Spleen (tissue), 11 donors: ENCODE results near the gene PAK1IP1. TPM values are rescaled to one million over a fixed set of nuclear protein-coding genes. Genes with fewer than 3 reads are reported as not detected.

ENCODE experiments used
- DNase-seq: peaks from one replicate; pipeline ENCODE4 v3.0.0-alpha.2; 2020
- H3K27ac ChIP-seq, 8 donors: fragments of 200-600 bp; sonication (generic) in 7 of 8; 1 replicate in 4 of 8; 2 replicates in 4 of 8; pipeline versions ENCODE4 v1.5.0 to v1.8.0; 2016 to 2021; ENCODE audit warnings: inconsistent platforms in 4 of 8, mild to moderate bottlenecking in 4 of 8, moderate library complexity in 1 of 8
- H3K27me3 ChIP-seq, 7 donors: fragments of 200-600 bp; sonication (generic) in 6 of 7; replicated peaks in 1 of 7; 1 replicate in 4 of 7; 2 replicates in 3 of 7; pipeline versions ENCODE4 v1.5.0 to v1.8.0; 2016 to 2021; ENCODE audit warnings: inconsistent platforms in 3 of 7, mild to moderate bottlenecking in 1 of 7
- H3K36me3 ChIP-seq, 6 donors: fragments of 200-600 bp; sonication (generic) in 5 of 6; 1 replicate in 4 of 6; 2 replicates in 2 of 6; pipeline versions ENCODE4 v1.5.0 to v1.8.0; 2016 to 2021; ENCODE audit warnings: inconsistent platforms in 2 of 6
- H3K4me1 ChIP-seq, 6 donors: fragments of 200-600 bp; sonication (generic) in 5 of 6; 1 replicate in 3 of 6; 2 replicates in 3 of 6; pipeline versions ENCODE4 v1.5.0 to v1.8.0; 2016 to 2021; ENCODE audit warnings: inconsistent platforms in 3 of 6
- H3K4me3 ChIP-seq, 8 donors: fragments of 200-600 bp; sonication (generic) in 7 of 8; 1 replicate in 4 of 8; 2 replicates in 4 of 8; pipeline versions ENCODE4 v1.5.0 to v1.8.0; 2016 to 2021; ENCODE audit warnings: inconsistent platforms in 4 of 8, mild to moderate bottlenecking in 4 of 8, moderate library complexity in 2 of 8
- H3K9me3 ChIP-seq, 8 donors: fragments of 200-600 bp; sonication (generic) in 7 of 8; 1 replicate in 4 of 8; 2 replicates in 4 of 8; pipeline versions ENCODE4 v1.5.0 to v1.8.0; 2016 to 2021; ENCODE audit warnings: inconsistent platforms in 4 of 8
- POLR2A ChIP-seq, 3 donors: fragments of 450-650 bp; IDR thresholded peaks; one replicate each; pipeline ENCODE4 v1.5.1; 2017; ENCODE audit warnings: antibody characterized with exemption in 3 of 3, mild to moderate bottlenecking in 1 of 3
- POLR2AphosphoS5 ChIP-seq, 3 donors: sonication (generic); formaldehyde crosslinking; IDR thresholded peaks; one replicate each; pipeline ENCODE4 v1.5.1; 2017; ENCODE audit warnings: antibody characterized with exemption in 3 of 3
- WGBS, 5 donors: extraction: QIAGEN DNeasy Blood & Tissue Kit in 3 of 5; methylation state at CpG; one replicate each; pipeline versions ENCODE4 v1.1.5 to v1.1.7; 2013 to 2018; 5-methylcytosine and 5-hydroxymethylcytosine counted together
- intact Hi-C: fragments of 100-400 bp; cut with DNase I; formaldehyde crosslinking; loops from one replicate; pipeline ENCODE4 v1.15.0; 2023; ENCODE audit warnings: low total_unique reads
- polyA plus RNA-seq, 3 donors: library from polyadenylated mRNA; stranded (reverse); fragments of 200-250 nt; gene quantifications; one replicate each; pipeline ENCODE4 v1.2.1, GENCODE V29; 2013
- total RNA-seq, 7 donors: library from RNA; depleted of rRNA in 3 of 7; stranded (reverse); fragments of >200 nt in 3 of 7; fragmentation: NEBNext Ultra II Directional in 4 of 7; extraction: Animal tissue kit (Norgen Biotek cat#: 25700) in 4 of 7; gene quantifications; one replicate each; pipeline versions ENCODE4 v1.1.0 to v1.2.1, GENCODE V29; 2016 to 2021
- TF ChIP-seq, protein P1 (sequence below), 11 experiments: fragments of 200-600 bp in 7 of 11; fragments of 450-650 bp in 4 of 11; sonication (generic) in 4 of 11; IDR thresholded peaks in 8 of 11; conservative IDR thresholded peaks in 3 of 11; 1 replicate in 7 of 11; 2 replicates in 4 of 11; pipeline versions ENCODE4 v1.4.0 to v1.8.0; 2016 to 2021; ENCODE audit warnings: antibody characterized with exemption in 11 of 11, inconsistent platforms in 4 of 11, mild to moderate bottlenecking in 1 of 11
- donor health status: healthy with polysubstance abuse.
- donor health status: DM: no; HTN: no; CAD: no; lungs with moderate emphysema.
- donor health status: DM: no; HTN: no; CAD: no.
- donor health status: Bipolar disorder and iron deficiency.
- donor health status: healthy.
- donor health status: DM: no; HTN: no; CAD: no.
- donor health status: DM: yes; HTN: yes; CAD: no.

The PAK1IP1 gene
- total and polyA plus RNA-seq, 10 donors = 7.3 to 14.7 (median 10.9) TPM

- intact Hi-C loops = loop anchor here (10.0 kb wide), 2 partner anchors 50 to 180 kb away; partner anchors contain the start of gene TMEM14B
- Histone ChIP-seq H3K27ac (peak overlapping the region; percentile 91 to 98 (median 95)), H3K4me3 (peak overlapping the region; percentile 58 to 91 (median 84)), H3K27me3 (no peaks in the 10 kb centered on the region), H3K36me3 (peaks cover 0 to 32% (median 23%) of the 10 kb centered on the region in 6 donors), H3K9me3 (no peaks in the 10 kb centered on the region), H3K4me1 (peaks cover 20 to 52% (median 29%) of the 10 kb centered on the region in 6 donors)
- TF ChIP-seq, protein P1, sequence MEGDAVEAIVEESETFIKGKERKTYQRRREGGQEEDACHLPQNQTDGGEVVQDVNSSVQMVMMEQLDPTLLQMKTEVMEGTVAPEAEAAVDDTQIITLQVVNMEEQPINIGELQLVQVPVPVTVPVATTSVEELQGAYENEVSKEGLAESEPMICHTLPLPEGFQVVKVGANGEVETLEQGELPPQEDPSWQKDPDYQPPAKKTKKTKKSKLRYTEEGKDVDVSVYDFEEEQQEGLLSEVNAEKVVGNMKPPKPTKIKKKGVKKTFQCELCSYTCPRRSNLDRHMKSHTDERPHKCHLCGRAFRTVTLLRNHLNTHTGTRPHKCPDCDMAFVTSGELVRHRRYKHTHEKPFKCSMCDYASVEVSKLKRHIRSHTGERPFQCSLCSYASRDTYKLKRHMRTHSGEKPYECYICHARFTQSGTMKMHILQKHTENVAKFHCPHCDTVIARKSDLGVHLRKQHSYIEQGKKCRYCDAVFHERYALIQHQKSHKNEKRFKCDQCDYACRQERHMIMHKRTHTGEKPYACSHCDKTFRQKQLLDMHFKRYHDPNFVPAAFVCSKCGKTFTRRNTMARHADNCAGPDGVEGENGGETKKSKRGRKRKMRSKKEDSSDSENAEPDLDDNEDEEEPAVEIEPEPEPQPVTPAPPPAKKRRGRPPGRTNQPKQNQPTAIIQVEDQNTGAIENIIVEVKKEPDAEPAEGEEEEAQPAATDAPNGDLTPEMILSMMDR (IDR thresholded peaks at IDR 0.05 in 8 of 11, conservative IDR thresholded peaks at IDR 0.05 in 3 of 11) = no peak
- TF ChIP-seq POLR2AphosphoS5 (IDR thresholded peaks at IDR 0.05) (no peak), POLR2A (IDR thresholded peaks at IDR 0.05) (no peak)
- DNase-seq = no peak
- 1% methylated on average over 17 of the region's 17 CpGs for WGBS, 5 donors
Observed at GRCh38 chr6:10695086-10695657, 400 bp downstream of the PAK1IP1 start.

DNA sequence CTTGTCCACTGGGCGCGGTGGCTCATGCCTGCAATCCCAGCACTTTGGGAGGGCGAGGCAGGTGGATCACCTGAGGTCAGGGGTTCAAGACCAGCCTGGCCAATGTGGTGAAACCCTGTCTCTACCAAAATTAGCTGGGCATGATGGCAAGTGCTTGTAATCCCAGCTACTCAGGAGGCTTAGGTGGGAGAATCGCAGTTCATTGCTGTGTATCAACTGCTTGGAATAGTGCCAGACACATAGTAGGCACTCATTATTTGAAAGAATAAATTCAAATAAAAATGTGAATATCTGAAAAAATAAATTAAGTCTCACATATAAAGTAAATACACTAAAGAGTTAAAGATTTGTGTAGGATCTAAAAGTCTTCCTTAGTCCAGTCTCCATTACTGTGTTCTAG lies 1.9 kb downstream of the PAK1IP1 start:
- Histone ChIP-seq H3K27ac (no peak overlapping the region), H3K9me3 (no peaks in the 10 kb centered on the region), H3K4me3 (no peak overlapping the region), H3K27me3 (no peaks in the 10 kb centered on the region), H3K36me3 (peaks cover 0 to 47% (median 32%) of the 10 kb centered on the region in 6 donors), H3K4me1 (peaks cover 20 to 45% (median 29%) of the 10 kb centered on the region in 6 donors)
- DNase-seq = no peak
- intact Hi-C loops = loop anchor here (10.0 kb wide), 2 partner anchors 48 to 182 kb away; partner anchors contain the start of gene TMEM14B
- no peak for TF ChIP-seq POLR2AphosphoS5 (IDR thresholded peaks at IDR 0.05)
- TF ChIP-seq POLR2A (IDR thresholded peaks at IDR 0.05) = no peak
- TF ChIP-seq, protein P1 (IDR thresholded peaks at IDR 0.05 in 8 of 11, conservative IDR thresholded peaks at IDR 0.05 in 3 of 11) = no peak
- WGBS, 5 donors = 96 to 100% (median 97%) methylated on average over 4 of the region's 4 CpGs

DNA sequence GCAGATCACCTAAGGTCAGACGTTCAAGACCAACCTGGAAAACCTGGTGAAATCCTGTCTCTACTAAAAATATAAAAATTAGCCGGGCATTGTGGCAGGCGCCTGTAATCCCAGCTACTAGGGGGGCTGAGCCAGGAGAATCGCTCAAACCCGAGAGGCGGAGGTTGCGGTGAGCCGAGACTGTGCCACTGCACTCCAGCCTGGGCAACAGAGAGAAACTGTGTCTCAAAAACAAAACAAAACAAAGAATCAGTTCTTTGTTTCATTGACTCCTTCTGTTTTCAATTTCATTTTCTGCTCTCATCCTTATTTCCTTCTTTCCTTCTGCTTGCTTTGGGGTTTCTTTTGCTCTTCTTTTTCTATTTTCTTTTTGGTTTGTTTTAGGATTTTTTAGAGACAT lies 19.2 kb downstream of the PAK1IP1 start:
- H3K9me3 ChIP-seq = peaks cover 0 to 13% (median 8%) of the 10 kb centered on the region in 8 donors
- TF ChIP-seq POLR2A (IDR thresholded peaks at IDR 0.05) = no peak
- TF ChIP-seq, protein P1 (IDR thresholded peaks at IDR 0.05 in 8 of 11, conservative IDR thresholded peaks at IDR 0.05 in 3 of 11) = no peak
- no peak for TF ChIP-seq POLR2AphosphoS5 (IDR thresholded peaks at IDR 0.05)
- H3K4me1 ChIP-seq = no peaks in the 10 kb centered on the region
- H3K27ac ChIP-seq = no peak overlapping the region
- no peak for DNase-seq
- no peaks in the 10 kb centered on the region for H3K27me3 ChIP-seq
- H3K36me3 ChIP-seq = peaks cover 0 to 19% (median 18%) of the 10 kb centered on the region in 6 donors
- 87 to 95% (median 92%) methylated on average over 8 of the region's 8 CpGs for WGBS, 5 donors
- H3K4me3 ChIP-seq = no peak overlapping the region
- intact Hi-C loops = no loop called here

- TF ChIP-seq POLR2A (IDR thresholded peaks at IDR 0.05) = no peak
- TF ChIP-seq, protein P1 (IDR thresholded peaks at IDR 0.05 in 8 of 11, conservative IDR thresholded peaks at IDR 0.05 in 3 of 11) = no peak
- TF ChIP-seq POLR2AphosphoS5 (IDR thresholded peaks at IDR 0.05) = no peak
- peaks cover 0 to 25% (median 14%) of the 10 kb centered on the region in 8 donors for H3K9me3 ChIP-seq
- intact Hi-C loops = no loop called here
- peak overlapping the region in 7 of 8 donors; percentile 83 to 94 (median 92) for H3K27ac ChIP-seq
- WGBS, 5 donors = 69 to 76% (median 75%) methylated on average over 8 of the region's 8 CpGs
- no peaks in the 10 kb centered on the region for H3K27me3 ChIP-seq
- peak overlapping the region in 7 of 8 donors; percentile 41 to 67 (median 56) for H3K4me3 ChIP-seq
- no peaks in the 10 kb centered on the region for H3K36me3 ChIP-seq
- H3K4me1 ChIP-seq = peaks cover 11 to 47% (median 29%) of the 10 kb centered on the region in 6 donors
- no peak for DNase-seq
Observed at GRCh38 chr6:10719296-10719963, 24.7 kb downstream of the PAK1IP1 start.
